Activated effector memory CD4-positive, alpha-beta T cell treated with anti-CD3 and anti-CD28 coated beads, Interleukin-2, amount 50 U/mL, for 16 hours (primary cell): ENCODE measurements around the gene SOSTDC1.
A peak's percentile ranks its signal among the peaks of the same experiment; 100 is the strongest.
"Not testable (repeated sequence)": the region's sequence is repeated elsewhere in the genome, so short reads cannot be mapped to it uniquely, and the experiment has no call there.

Experiments
- DNase-seq: peaks from one replicate; pipeline ENCODE4 v3.0.0-alpha.2; 2020

SOSTDC1 gene

GRCh38 chr7:16460789-16461493 lies 4.6 kb downstream of the SOSTDC1 start:
- DNase-seq = no peak

DNA sequence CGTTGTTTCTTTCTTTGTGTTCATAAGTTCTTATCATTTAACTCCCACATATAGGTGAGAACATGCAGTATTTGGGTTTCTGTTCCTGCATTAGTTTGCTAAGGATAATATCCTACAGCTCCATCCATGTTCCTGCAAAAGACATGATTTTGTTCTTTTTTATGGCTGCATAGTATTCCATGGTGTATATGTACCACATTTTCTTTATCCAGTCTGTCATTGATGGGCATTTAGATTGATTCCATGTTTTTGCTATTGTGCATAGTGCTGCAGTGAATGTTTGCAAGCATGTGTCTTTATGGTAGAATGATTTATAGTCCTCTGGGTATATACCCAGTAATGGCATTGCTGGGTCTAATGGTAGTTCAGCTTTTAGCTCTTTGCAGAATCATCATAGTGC lies 9.2 kb downstream of the SOSTDC1 start:
- DNase-seq = not testable (repeated sequence)

DNA sequence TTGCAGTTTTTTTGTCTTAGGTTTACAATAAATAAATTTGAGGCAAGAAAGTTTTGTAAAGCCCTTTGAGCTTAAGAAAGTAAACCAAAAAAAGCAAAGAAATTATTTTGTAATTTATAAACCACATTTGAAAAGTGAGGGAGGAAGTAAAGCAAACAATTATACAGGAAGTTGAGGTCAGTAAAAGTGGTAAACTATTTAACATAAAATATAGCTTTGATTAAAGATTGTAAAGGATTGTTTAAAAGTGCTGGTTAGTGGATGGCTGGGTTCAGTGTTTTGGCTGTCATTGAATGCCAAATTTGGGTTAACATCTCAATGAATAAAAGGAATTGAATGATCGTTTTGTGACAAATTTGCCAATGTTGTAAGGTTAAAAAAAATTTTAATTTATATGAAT lies 9.9 kb downstream of the SOSTDC1 start:
- DNase-seq = no peak

DNA sequence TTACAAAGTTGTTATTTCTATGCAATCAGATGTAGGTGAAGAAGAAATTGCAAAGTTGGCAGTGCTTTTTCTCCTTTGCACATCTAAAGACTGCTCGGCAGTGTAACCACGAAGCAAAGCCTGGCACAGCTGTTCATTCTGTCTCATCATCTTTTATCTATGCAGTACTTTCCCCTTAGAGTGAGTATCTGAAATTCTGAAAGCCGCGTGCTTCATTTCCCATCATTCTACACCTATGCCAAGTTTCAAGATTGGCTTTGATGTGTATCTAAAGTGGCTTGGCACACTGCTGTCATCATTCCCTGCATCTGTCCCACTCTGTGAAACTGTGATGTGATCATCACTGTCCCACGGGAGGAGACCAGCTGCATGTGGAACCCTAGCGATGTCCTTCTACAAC lies 15.2 kb downstream of the SOSTDC1 start:
- no peak for DNase-seq

- DNase-seq = no peak
Measured at GRCh38 chr7:16447876-16448275, 17.7 kb downstream of the SOSTDC1 start.

- no peak for DNase-seq
Measured at GRCh38 chr7:16446508-16446907, 19.0 kb downstream of the SOSTDC1 start.

- DNase-seq = not testable (repeated sequence)
Measured at GRCh38 chr7:16443871-16444270, 21.7 kb downstream of the SOSTDC1 start.

DNA sequence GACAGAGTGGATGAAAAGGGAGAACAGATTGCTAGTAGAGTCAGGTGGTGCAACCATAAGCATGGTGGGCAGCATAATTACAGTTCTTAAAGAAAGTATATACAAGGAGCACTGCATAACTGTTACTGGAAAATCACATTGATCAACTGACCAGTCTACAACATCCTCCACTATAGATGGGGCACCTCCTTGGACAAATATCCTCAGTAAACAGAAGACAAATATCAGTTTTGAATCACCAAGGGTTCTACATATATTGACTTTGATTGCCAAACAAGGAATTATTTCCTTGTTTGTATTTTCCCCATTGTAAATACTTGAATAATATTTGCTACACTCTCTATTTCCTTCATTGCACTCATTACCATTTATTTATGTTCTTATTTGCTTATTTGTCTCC lies 26.6 kb downstream of the SOSTDC1 start:
- DNase-seq = no peak

- DNase-seq = no peak
Measured at GRCh38 chr7:16436306-16436705, 29.2 kb downstream of the SOSTDC1 start.

DNA sequence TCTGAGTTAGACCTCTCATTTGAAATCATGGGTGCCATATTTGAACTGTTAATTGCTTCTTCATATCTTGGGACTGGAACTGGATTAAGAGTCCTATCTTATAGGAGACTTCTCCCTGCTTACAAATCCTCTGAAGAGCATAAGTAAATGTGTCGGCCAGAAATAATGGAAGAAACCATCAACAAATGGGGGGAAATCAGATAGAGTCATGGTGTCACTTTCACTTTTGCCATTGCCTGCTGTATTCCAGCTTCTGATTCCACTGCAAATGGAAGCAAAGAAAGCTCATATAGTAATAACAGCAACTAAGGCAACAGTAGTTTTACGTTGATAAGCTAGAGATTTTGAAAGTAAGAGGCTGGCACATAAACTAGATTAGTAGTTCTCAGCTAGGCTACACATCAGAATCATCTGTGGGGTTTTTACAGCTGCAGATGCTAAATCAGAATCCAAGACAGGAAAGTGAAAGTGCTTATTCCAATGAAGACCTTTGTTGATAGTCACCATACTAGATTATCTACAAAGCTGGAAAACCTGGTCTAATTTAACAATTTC lies 31.9 kb downstream of the SOSTDC1 start:
- DNase-seq = no peak

DNA sequence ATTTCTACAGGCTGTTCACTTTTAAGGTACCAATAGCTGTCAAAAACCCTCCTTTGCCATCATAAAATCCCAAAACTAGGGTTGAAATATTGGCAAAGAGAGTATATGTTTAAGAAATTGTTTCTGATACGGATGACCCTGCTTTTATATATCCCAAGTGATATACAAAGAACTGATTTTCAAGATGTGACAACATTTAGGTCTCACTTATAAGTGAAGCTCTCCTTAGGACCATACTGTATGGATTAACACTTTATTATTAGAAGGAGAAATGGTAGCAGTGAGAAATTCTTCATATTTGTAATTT lies 33.2 kb downstream of the SOSTDC1 start:
- DNase-seq = no peak

DNA sequence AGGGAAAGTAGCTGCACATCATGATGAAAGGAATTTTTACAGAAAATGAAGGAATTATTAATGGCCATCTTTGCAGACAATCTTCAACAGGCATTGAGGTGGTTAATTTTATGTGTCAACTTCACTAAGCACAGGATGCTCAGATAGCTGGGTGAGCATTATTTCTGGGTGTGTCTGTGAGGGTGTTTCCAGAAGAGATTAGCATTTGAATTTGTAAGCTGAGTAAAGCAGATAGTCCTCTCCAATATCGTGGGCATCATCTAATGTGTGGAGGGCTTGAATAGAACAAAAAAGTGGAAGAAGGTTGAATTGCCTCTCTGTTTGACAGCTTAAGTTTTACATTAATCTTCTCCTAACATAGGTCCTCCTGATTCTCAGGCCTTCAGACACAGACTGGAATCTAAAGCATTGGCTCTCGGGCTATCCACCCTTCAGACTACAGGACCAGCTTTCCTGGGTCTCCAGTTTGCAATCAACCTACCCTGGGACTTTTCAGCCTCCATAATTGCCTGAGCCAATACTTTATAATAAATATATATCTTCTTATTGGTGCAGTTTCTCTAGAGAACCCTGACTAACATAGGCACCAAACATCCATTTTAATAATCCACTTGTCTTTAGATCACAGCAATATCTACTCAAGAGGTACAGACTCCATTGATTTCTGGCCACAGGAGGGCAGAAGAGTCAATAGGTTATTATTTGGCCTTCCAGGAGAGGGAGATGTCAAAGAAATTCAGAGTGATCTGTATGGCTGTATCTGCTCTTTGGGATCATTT lies 33.7 kb downstream of the SOSTDC1 start:
- DNase-seq = no peak

DNA sequence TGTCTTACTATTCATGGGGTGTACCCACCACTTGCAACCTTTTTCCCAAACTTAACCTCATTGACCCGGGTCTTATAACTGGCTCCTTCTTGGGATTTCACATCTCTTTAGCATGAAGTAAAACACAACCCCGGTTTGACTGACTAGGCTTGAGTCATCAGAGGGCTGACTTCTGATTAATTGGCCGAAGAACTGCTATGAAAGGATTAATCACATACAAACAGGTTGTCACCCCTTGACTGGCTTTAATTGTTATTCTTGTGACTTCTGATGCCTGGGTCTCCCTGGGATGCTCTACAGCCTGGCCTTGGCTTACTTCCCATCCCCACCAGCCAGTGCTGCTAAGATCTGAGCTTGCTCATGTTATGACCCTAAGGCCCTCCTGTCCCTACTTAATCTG lies 35.4 kb downstream of the SOSTDC1 start:
- no peak for DNase-seq

DNA sequence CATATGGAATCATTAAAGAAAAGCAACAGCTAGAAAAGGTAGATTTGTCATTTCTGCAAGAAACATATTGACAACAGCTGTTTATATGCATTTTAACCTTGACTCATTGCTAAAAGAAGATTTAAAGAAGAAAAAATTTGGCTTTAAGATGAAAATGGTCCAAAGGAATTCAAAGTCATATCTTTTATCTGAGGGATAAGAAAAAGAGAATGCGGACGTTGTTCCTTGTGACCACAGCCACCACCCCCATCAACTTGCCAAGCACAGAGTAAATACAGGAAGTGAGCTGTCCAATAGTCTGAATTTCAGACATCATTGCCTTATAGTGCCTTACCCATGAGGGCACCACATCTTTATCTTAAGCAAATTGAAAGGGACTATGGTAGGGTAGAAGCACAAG lies 36.9 kb downstream of the SOSTDC1 start:
- DNase-seq = no peak

DNA sequence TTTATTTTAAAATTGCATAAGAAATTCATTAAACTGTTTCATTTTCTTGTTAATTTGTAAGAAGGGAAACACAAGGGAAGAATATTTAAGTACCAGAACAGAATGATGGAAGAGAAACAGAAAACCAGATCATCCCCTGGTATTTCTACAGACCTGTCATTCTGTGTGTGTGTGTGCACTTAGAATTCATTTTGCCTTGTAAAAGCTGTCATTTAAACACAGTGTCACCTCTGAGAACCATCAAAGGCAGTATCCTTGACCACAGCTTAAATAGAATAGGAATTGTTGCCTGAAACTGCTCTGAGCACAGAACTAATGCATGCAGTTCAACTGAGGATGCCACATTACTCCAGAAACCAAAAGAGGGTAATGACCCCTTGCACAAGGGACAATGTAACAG lies 37.4 kb downstream of the SOSTDC1 start:
- DNase-seq = no peak

- no peak for DNase-seq
Measured at GRCh38 chr7:16423761-16424160, 41.8 kb downstream of the SOSTDC1 start.

GRCh38 chr7:16422917-16423316 lies 42.6 kb downstream of the SOSTDC1 start:
- no peak for DNase-seq

- no peak for DNase-seq
Measured at GRCh38 chr7:16422103-16422435, 43.5 kb downstream of the SOSTDC1 start.

- peak; percentile 72 for DNase-seq
Measured at GRCh38 chr7:16421333-16422102, 44.0 kb downstream of the SOSTDC1 start, which contains the start of gene CRPPA. Gene CRPPA (minus strand): TSS chr7:16421538. CDS start chr7:16421322, 216 bp downstream.

DNA sequence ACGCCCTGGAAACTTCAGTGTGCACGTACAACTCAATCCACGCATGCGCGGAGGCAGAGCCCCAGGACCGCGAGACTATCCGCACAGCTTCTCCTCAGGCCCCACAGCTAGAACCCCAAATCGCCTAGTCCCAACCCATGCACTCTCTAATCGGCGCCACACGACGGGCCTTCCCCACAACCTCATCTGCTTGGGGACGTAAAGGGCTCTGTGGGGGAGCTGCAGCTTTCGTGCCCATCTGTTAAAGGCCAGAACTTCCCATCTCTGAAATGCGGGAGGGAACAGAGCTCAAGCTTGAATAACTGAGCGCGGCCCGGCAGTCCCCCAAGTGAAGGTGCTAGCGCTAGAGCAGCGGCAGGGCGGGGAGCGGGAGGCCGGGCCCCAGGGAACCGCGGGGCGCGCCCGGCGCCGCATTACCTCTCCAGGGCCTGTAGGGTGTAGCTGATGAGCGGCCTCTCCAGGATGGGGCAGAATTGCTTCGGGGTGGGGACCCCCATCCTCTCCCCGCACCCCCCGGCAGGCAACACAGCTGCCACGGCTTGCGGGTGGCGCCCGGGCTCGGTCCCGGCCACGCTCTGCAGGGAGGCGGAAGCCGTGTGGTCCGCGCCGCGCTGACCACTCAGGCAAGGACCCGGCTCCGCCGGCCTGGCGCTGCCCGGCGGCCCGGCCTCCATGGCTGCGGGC lies 44.7 kb downstream of the SOSTDC1 start:
- peak; percentile 90 for DNase-seq

DNA sequence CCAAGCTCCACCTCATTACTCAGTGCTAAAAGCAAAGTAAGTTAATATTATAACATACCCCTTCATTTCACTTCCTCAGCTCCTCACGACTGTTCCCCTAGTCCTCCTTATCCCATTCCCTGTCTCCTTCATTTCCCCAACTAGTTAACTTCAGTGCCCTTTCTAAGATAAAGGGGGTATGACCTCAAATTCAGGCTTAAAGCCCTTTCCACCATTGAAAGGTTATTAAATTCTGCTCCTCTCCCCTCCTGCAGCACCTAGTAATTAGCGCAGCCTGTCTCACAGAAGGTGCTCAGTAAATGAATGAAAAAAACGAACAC lies 45.2 kb downstream of the SOSTDC1 start:
- no peak for DNase-seq

GRCh38 chr7:16419859-16420258 lies 45.7 kb downstream of the SOSTDC1 start:
- DNase-seq = no peak

GRCh38 chr7:16419126-16419525 lies 46.4 kb downstream of the SOSTDC1 start:
- DNase-seq = no peak
